Astrocyte (in vitro differentiated cells and primary cell): Measurements from ENCODE around the gene IGSF23. TPM values are rescaled to one million over a fixed set of nuclear protein-coding genes. Genes with fewer than 3 reads are reported as not detected.
"Not testable (repeated sequence)": the region's sequence is repeated elsewhere in the genome, so short reads cannot be mapped to it uniquely, and the experiment has no call there.

Experiments
- DNase-seq: peaks from one replicate; pipeline ENCODE4 v3.0.0-alpha.2; 2010; ENCODE audit warnings: low read depth
- FAIRE-seq: peaks from 2 replicates; lab custom pipeline; 2011; peaks lifted over from hg19 to GRCh38; lab: Jason Lieb, UNC
- H2AFZ ChIP-seq: 2 replicates; pipeline ENCODE4 v1.6.0; 2012; ENCODE audit warnings: low read depth, low read length, inconsistent platforms
- H3K27ac ChIP-seq: 2 replicates; pipeline ENCODE4 v1.5.1; 2011; ENCODE audit warnings: low read depth, low read length, inconsistent platforms
- H3K27me3 ChIP-seq: 2 replicates; pipeline ENCODE4 v1.6.0; 2011; ENCODE audit warnings: low read length, inconsistent platforms; ENCODE audit not compliant: insufficient read depth
- H3K36me3 ChIP-seq: 2 replicates; pipeline ENCODE4 v1.5.1; 2011; ENCODE audit warnings: low read length, inconsistent platforms; ENCODE audit not compliant: insufficient read depth
- H3K4me1 ChIP-seq: 2 replicates; pipeline ENCODE4 v1.5.1; 2011; ENCODE audit warnings: low read length, inconsistent platforms; ENCODE audit not compliant: insufficient read depth
- H3K4me2 ChIP-seq: 2 replicates; pipeline ENCODE4 v1.6.0; 2012; ENCODE audit warnings: low read length, inconsistent platforms
- H3K4me3 ChIP-seq: 2 replicates; pipeline ENCODE4 v1.5.1; 2011; ENCODE audit warnings: low read depth, mild to moderate bottlenecking, low read length, inconsistent platforms; ENCODE audit not compliant: insufficient read depth
- H3K79me2 ChIP-seq: 2 replicates; pipeline ENCODE4 v1.6.0; 2012; ENCODE audit warnings: mild to moderate bottlenecking, low read length, inconsistent platforms; ENCODE audit not compliant: insufficient read depth
- H3K9ac ChIP-seq: 2 replicates; pipeline ENCODE4 v1.6.0; 2012; ENCODE audit warnings: mild to moderate bottlenecking, low read length, inconsistent platforms
- H3K9me3 ChIP-seq: 2 replicates; pipeline ENCODE4 v1.5.1; 2012; ENCODE audit warnings: low read depth, mild to moderate bottlenecking, low read length, inconsistent platforms; ENCODE audit not compliant: insufficient read depth
- H4K20me1 ChIP-seq: 2 replicates; pipeline ENCODE4 v1.6.0; 2012; ENCODE audit warnings: low read length, inconsistent platforms; ENCODE audit not compliant: insufficient read depth
- H3K27ac Mint-ChIP-seq: one replicate; pipeline ENCODE4 v1.8.0; 2021; ENCODE audit warnings: mild to moderate bottlenecking, mixed read lengths; ENCODE audit not compliant: unreplicated experiment
- H3K27me3 Mint-ChIP-seq: one replicate; pipeline ENCODE4 v1.8.0; 2021; ENCODE audit warnings: low read depth, mixed read lengths; ENCODE audit not compliant: unreplicated experiment
- H3K36me3 Mint-ChIP-seq: one replicate; pipeline ENCODE4 v1.8.0; 2021; ENCODE audit warnings: low read depth, mixed read lengths; ENCODE audit not compliant: unreplicated experiment
- H3K4me1 Mint-ChIP-seq: one replicate; pipeline ENCODE4 v1.8.0; 2021; ENCODE audit warnings: low read depth, mixed read lengths; ENCODE audit not compliant: unreplicated experiment
- H3K4me3 Mint-ChIP-seq: one replicate; pipeline ENCODE4 v1.8.0; 2021; ENCODE audit warnings: mild to moderate bottlenecking, moderate library complexity, mixed read lengths; ENCODE audit not compliant: unreplicated experiment
- H3K9me3 Mint-ChIP-seq: one replicate; pipeline ENCODE4 v1.8.0; 2021; ENCODE audit warnings: mild to moderate bottlenecking, mixed read lengths; ENCODE audit not compliant: unreplicated experiment
- EZH2 ChIP-seq: IDR thresholded peaks from 2 replicates; pipeline ENCODE4 v1.6.1; 2012; ENCODE audit warnings: mild to moderate bottlenecking, low read length, inconsistent platforms; ENCODE audit not compliant: insufficient read depth
- total RNA-seq: library from RNA; stranded (reverse); gene quantifications from 2 replicates; pipeline ENCODE4 v1.2.1, GENCODE V29; 2021
- TF ChIP-seq, protein P1 (sequence below): IDR thresholded peaks from 2 replicates; pipeline ENCODE4 v1.5.1; 2011; ENCODE audit warnings: low read depth, mild to moderate bottlenecking, inconsistent platforms, low read length, moderate library complexity; ENCODE audit not compliant: insufficient read depth

IGSF23 gene
- total RNA-seq, 1 donor from 2014 or later = not detected

- no peaks in the 10 kb centered on the region for H3K36me3 Mint-ChIP-seq
- Histone ChIP-seq H3K36me3 (no peaks in the 10 kb centered on the region), H3K4me3 (no peak overlapping the region), H3K4me1 (peaks cover 16% of the 10 kb centered on the region), H4K20me1 (no peaks in the 10 kb centered on the region), H3K79me2 (no peaks in the 10 kb centered on the region), H3K9ac (no peak overlapping the region), H3K4me2 (no peak overlapping the region), H3K27ac (no peak overlapping the region), H3K9me3 (no peaks in the 10 kb centered on the region), H2AFZ (no peak overlapping the region), H3K27me3 (no peaks in the 10 kb centered on the region)
- DNase-seq (peak; percentile 41), FAIRE-seq (no peak)
- H3K27me3 Mint-ChIP-seq = no peaks in the 10 kb centered on the region
- H3K4me3 Mint-ChIP-seq = no peak overlapping the region
- H3K4me1 Mint-ChIP-seq = peaks cover 5% of the 10 kb centered on the region
- no peaks in the 10 kb centered on the region for H3K9me3 Mint-ChIP-seq
- H3K27ac Mint-ChIP-seq = peak overlapping the region; percentile 72
- TF ChIP-seq, protein P1, sequence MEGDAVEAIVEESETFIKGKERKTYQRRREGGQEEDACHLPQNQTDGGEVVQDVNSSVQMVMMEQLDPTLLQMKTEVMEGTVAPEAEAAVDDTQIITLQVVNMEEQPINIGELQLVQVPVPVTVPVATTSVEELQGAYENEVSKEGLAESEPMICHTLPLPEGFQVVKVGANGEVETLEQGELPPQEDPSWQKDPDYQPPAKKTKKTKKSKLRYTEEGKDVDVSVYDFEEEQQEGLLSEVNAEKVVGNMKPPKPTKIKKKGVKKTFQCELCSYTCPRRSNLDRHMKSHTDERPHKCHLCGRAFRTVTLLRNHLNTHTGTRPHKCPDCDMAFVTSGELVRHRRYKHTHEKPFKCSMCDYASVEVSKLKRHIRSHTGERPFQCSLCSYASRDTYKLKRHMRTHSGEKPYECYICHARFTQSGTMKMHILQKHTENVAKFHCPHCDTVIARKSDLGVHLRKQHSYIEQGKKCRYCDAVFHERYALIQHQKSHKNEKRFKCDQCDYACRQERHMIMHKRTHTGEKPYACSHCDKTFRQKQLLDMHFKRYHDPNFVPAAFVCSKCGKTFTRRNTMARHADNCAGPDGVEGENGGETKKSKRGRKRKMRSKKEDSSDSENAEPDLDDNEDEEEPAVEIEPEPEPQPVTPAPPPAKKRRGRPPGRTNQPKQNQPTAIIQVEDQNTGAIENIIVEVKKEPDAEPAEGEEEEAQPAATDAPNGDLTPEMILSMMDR = no peak
- TF ChIP-seq EZH2 = no peak
Observed at GRCh38 chr19:44609219-44609618, 4.1 kb upstream of the IGSF23 start.

DNA sequence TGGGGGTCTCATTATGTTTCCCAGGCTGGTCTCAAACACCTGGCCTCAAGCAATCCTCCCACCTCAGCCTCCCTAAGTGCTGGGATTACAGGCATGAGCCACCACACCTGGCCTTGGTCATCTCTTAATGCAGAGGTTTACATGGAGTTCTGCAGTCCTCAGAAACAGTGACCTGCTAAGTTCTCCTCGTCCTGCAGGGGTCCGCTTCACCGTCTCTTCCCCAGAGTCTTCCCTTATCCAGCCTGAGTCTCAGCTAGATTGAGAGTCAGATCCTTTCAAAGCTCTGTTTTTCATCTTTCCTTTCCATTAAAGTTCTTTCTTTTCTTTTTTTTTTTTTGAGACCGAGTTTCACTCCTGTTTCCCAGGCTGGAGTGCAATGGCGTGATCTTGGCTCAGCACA lies 2.9 kb upstream of the IGSF23 start:
- H3K36me3 Mint-ChIP-seq, H3K4me3 Mint-ChIP-seq, H3K79me2 ChIP-seq, H3K4me1 Mint-ChIP-seq, H3K27me3 ChIP-seq, FAIRE-seq, H3K4me2 ChIP-seq, H3K27ac ChIP-seq, H3K27ac Mint-ChIP-seq, H2AFZ ChIP-seq, H3K9me3 ChIP-seq, H3K9ac ChIP-seq, DNase-seq, H3K36me3 ChIP-seq, H4K20me1 ChIP-seq, H3K4me3 ChIP-seq, H3K27me3 Mint-ChIP-seq, H3K9me3 Mint-ChIP-seq: not testable (repeated sequence)
- peaks cover 14% of the 10 kb centered on the region for H3K4me1 ChIP-seq
- TF ChIP-seq, protein P1 = peak; percentile 32

GRCh38 chr19:44611812-44612295 lies 1.5 kb upstream of the IGSF23 start:
- Mint-ChIP-seq H3K27me3 (no peaks in the 10 kb centered on the region), H3K36me3 (no peaks in the 10 kb centered on the region), H3K4me3 (no peak overlapping the region), H3K4me1 (peaks cover 4% of the 10 kb centered on the region), H3K27ac (no peak overlapping the region), H3K9me3 (no peaks in the 10 kb centered on the region)
- H2AFZ ChIP-seq = no peak overlapping the region
- no peak for DNase-seq
- no peak for TF ChIP-seq EZH2
- TF ChIP-seq, protein P1 = no peak
- peaks cover 13% of the 10 kb centered on the region for H3K4me1 ChIP-seq
- no peaks in the 10 kb centered on the region for H3K36me3 ChIP-seq
- H3K27ac ChIP-seq = no peak overlapping the region
- no peak overlapping the region for H3K4me2 ChIP-seq
- no peaks in the 10 kb centered on the region for H3K79me2 ChIP-seq
- H3K27me3 ChIP-seq = no peaks in the 10 kb centered on the region
- H3K9me3 ChIP-seq = no peaks in the 10 kb centered on the region
- H3K4me3 ChIP-seq = no peak overlapping the region
- FAIRE-seq = no peak
- no peak overlapping the region for H3K9ac ChIP-seq
- H4K20me1 ChIP-seq = no peaks in the 10 kb centered on the region
